H9 (cell line): Measurements from ENCODE around the gene HRC. TPM values are rescaled to one million over a fixed set of nuclear protein-coding genes. Genes with fewer than 3 reads are reported as not detected.

Experiments
- DNase-seq: peaks from one replicate; pipeline ENCODE4 v3.0.0-alpha.2; 2017
- H2AFZ ChIP-seq: one replicate; pipeline ENCODE4 v1.6.1; 2013; ENCODE audit warnings: mild to moderate bottlenecking, low read length, control low read depth, moderate library complexity
- H2AK5ac ChIP-seq: 2 replicates; pipeline ENCODE4 v1.6.1; 2013; ENCODE audit warnings: low read length, control low read depth, mixed read lengths; ENCODE audit not compliant: insufficient read length
- H2BK120ac ChIP-seq: one replicate; pipeline ENCODE4 v1.6.1; 2013; ENCODE audit warnings: low read depth, mild to moderate bottlenecking, low read length, control low read depth, inconsistent platforms; ENCODE audit not compliant: poor library complexity, severe bottlenecking
- H2BK12ac ChIP-seq: 2 replicates; pipeline ENCODE4 v1.6.1; 2013; ENCODE audit warnings: low read length, control low read depth, mixed read lengths, low read depth; ENCODE audit not compliant: insufficient read length
- H2BK15ac ChIP-seq: 2 replicates; pipeline ENCODE4 v1.6.1; 2013; ENCODE audit warnings: low read depth, low read length, control low read depth
- H2BK20ac ChIP-seq: one replicate; pipeline ENCODE4 v1.6.1; 2013; ENCODE audit warnings: low read depth, mild to moderate bottlenecking, low read length, control low read depth, inconsistent platforms; ENCODE audit not compliant: poor library complexity, severe bottlenecking
- H2BK5ac ChIP-seq: 2 replicates; pipeline ENCODE4 v1.6.1; 2013; ENCODE audit warnings: low read length, control low read depth, mixed read lengths; ENCODE audit not compliant: insufficient read length
- H3K14ac ChIP-seq: 2 replicates; pipeline ENCODE4 v1.6.1; 2013; ENCODE audit warnings: low read length, control low read depth; ENCODE audit not compliant: insufficient read depth
- H3K18ac ChIP-seq: 2 replicates; pipeline ENCODE4 v1.6.1; 2013; ENCODE audit warnings: low read depth, mild to moderate bottlenecking, mixed read lengths, low read length, control low read depth; ENCODE audit not compliant: insufficient read length
- H3K23ac ChIP-seq: 2 replicates; pipeline ENCODE4 v1.6.1; 2013; ENCODE audit warnings: low read length, control low read depth, mixed read lengths, low read depth; ENCODE audit not compliant: insufficient read length
- H3K23me2 ChIP-seq: 2 replicates; pipeline ENCODE4 v1.6.1; 2013; ENCODE audit warnings: low read depth, mild to moderate bottlenecking, mixed read lengths, low read length, control low read depth; ENCODE audit not compliant: insufficient read length, poor library complexity, severe bottlenecking
- H3K27ac ChIP-seq: 2 replicates; pipeline ENCODE4 v1.5.1; 2013; ENCODE audit warnings: low read length, control low read depth, mixed read lengths, low read depth; ENCODE audit not compliant: insufficient read length
- H3K27me3 ChIP-seq: 2 replicates; pipeline ENCODE4 v1.6.1; 2013; ENCODE audit warnings: low read length, control low read depth, inconsistent platforms; ENCODE audit not compliant: insufficient read depth
- H3K4ac ChIP-seq: 2 replicates; pipeline ENCODE4 v1.6.1; 2013; ENCODE audit warnings: low read depth, mild to moderate bottlenecking, control low read depth, inconsistent platforms, low read length, moderate library complexity
- H3K4me1 ChIP-seq: 2 replicates; pipeline ENCODE4 v1.6.1; 2013; ENCODE audit warnings: low read length, control low read depth, inconsistent platforms; ENCODE audit not compliant: insufficient read depth
- H3K4me2 ChIP-seq: 2 replicates; pipeline ENCODE4 v1.6.1; 2013; ENCODE audit warnings: low read length, control low read depth, mixed read lengths; ENCODE audit not compliant: insufficient read length, insufficient read depth
- H3K56ac ChIP-seq: 2 replicates; pipeline ENCODE4 v1.6.1; 2013; ENCODE audit warnings: low read depth, mild to moderate bottlenecking, mixed read lengths, low read length, control low read depth; ENCODE audit not compliant: insufficient read length
- H3K79me1 ChIP-seq: 2 replicates; pipeline ENCODE4 v1.6.1; 2013; ENCODE audit warnings: low read depth, mild to moderate bottlenecking, moderate library complexity, low read length, control low read depth, inconsistent platforms; ENCODE audit not compliant: insufficient read depth, poor library complexity, severe bottlenecking
- H3K79me2 ChIP-seq: 2 replicates; pipeline ENCODE4 v1.6.1; 2013; ENCODE audit warnings: low read length, control low read depth, inconsistent platforms; ENCODE audit not compliant: insufficient read depth
- H3K9ac ChIP-seq: 2 replicates; pipeline ENCODE4 v1.6.1; 2013; ENCODE audit warnings: low read length, control low read depth, mixed read lengths; ENCODE audit not compliant: insufficient read length; ENCODE audit errors: extremely low read depth
- H3K9me3 ChIP-seq: one replicate; pipeline ENCODE4 v1.6.1; 2013; ENCODE audit warnings: low read depth, low read length, inconsistent platforms; ENCODE audit not compliant: control insufficient read depth
- H3T11ph ChIP-seq: one replicate; pipeline ENCODE4 v1.6.1; 2013; ENCODE audit warnings: mild to moderate bottlenecking, low read length, control low read depth, inconsistent platforms
- H4K20me1 ChIP-seq: one replicate; pipeline ENCODE4 v1.6.1; 2013; ENCODE audit not compliant: control insufficient read depth, insufficient read length, insufficient read depth
- H4K5ac ChIP-seq: 2 replicates; pipeline ENCODE4 v1.6.1; 2013; ENCODE audit warnings: low read depth, mild to moderate bottlenecking, mixed read lengths, low read length, control low read depth; ENCODE audit not compliant: insufficient read length
- H4K8ac ChIP-seq: replicated peaks from 2 replicates; pipeline ENCODE4 v1.6.1; 2013; ENCODE audit warnings: low read length, control low read depth, mixed read lengths, low read depth; ENCODE audit not compliant: insufficient read length
- H4K91ac ChIP-seq: 2 replicates; pipeline ENCODE4 v1.6.1; 2013; ENCODE audit warnings: low read depth, mild to moderate bottlenecking, moderate library complexity, mixed read lengths, low read length, control low read depth; ENCODE audit not compliant: insufficient read length
- H3K27ac Mint-ChIP-seq, 3 experiments: 2 replicates in 2 of 3; 3 replicates in 1 of 3; pipeline ENCODE4 v1.8.0; 2020 to 2021; ENCODE audit warnings: mixed read lengths in 3 of 3, mild to moderate bottlenecking in 1 of 3, moderate library complexity in 1 of 3
- H3K27me3 Mint-ChIP-seq: 2 replicates; pipeline ENCODE4 v1.8.0; 2021; ENCODE audit warnings: low read depth, mild to moderate bottlenecking, moderate library complexity, mixed read lengths
- H3K36me3 Mint-ChIP-seq, 3 experiments: 2 replicates in 2 of 3; 3 replicates in 1 of 3; pipeline ENCODE4 v1.8.0; 2020 to 2021; ENCODE audit warnings: low read depth in 3 of 3, mixed read lengths in 3 of 3; ENCODE audit not compliant: insufficient read depth in 1 of 3
- H3K4me1 Mint-ChIP-seq, 2 experiments: 2 replicates each; pipeline ENCODE4 v1.8.0; 2020; ENCODE audit warnings: mixed read lengths in 2 of 2
- H3K4me3 Mint-ChIP-seq, 2 experiments: 2 replicates in 1 of 2; 3 replicates in 1 of 2; pipeline ENCODE4 v1.8.0; 2020 to 2021; ENCODE audit warnings: mild to moderate bottlenecking in 2 of 2, mixed read lengths in 2 of 2, moderate library complexity in 1 of 2
- H3K9me3 Mint-ChIP-seq, 2 experiments: 2 replicates in 1 of 2; 3 replicates in 1 of 2; pipeline ENCODE4 v1.8.0; 2020; ENCODE audit warnings: mild to moderate bottlenecking in 2 of 2, mixed read lengths in 2 of 2, moderate library complexity in 1 of 2
- WGBS: extraction: QIAGEN DNeasy Blood & Tissue Kit; methylation state at CpG from one replicate; pipeline ENCODE4 v1.1.7; 2013; ENCODE audit warnings: missing lambda C conversion rate, low lambda C conversion rate, mixed read lengths; ENCODE audit not compliant: insufficient read length; ENCODE audit errors: extremely low coverage; 5-methylcytosine and 5-hydroxymethylcytosine counted together
- total RNA-seq: library from RNA; stranded (reverse); gene quantifications from 2 replicates; pipeline ENCODE4 v1.2.1, GENCODE V29; 2021
- TF ChIP-seq, protein P1 (sequence below): fragments of 200-600 bp; sonication (generic); conservative IDR thresholded peaks from 3 replicates; pipeline ENCODE4 v1.8.0; 2021; ENCODE audit warnings: antibody characterized with exemption, mild to moderate bottlenecking

HRC gene
- total RNA-seq, 1 experiment from 2014 or later, result 1.8 TPM

- H4K5ac ChIP-seq, result no peak overlapping the region
- Mint-ChIP-seq H3K4me1 (peaks cover 23 to 41% of the 10 kb centered on the region in 2 experiments), H3K27ac (peak overlapping the region in 1 of 3 experiments; percentile 12; a peak in 4 of 7 replicates), H3K4me3 (peak overlapping the region; percentile 69 to 92), H3K27me3 (peaks cover 4% of the 10 kb centered on the region; the same call in 1 of the 2 replicates), H3K9me3 (no peaks in the 10 kb centered on the region), H3K36me3 (peaks cover 10 to 18% (median 15%) of the 10 kb centered on the region in 3 experiments; a peak in 6 of 7 replicates)
- H3K18ac ChIP-seq, result no peak overlapping the region
- H3K79me2 ChIP-seq, result no peaks in the 10 kb centered on the region
- no peaks in the 10 kb centered on the region for H3K27me3 ChIP-seq
- H4K8ac ChIP-seq, result no peak overlapping the region
- H3T11ph ChIP-seq, result no peak overlapping the region
- peaks cover 4% of the 10 kb centered on the region; the same call in 1 of the 2 replicates for H3K4me1 ChIP-seq
- no peak overlapping the region for H3K27ac ChIP-seq
- H3K9ac ChIP-seq, result no peak overlapping the region
- H3K4me2 ChIP-seq, result peak overlapping the region; percentile 67
- H4K20me1 ChIP-seq, result no peaks in the 10 kb centered on the region
- H2BK120ac ChIP-seq, result no peak overlapping the region
- H3K9me3 ChIP-seq, result no peaks in the 10 kb centered on the region
- H2AFZ ChIP-seq, result no peak overlapping the region
- H4K91ac ChIP-seq, result no peak overlapping the region
- H3K23me2 ChIP-seq, result peaks cover 9% of the 10 kb centered on the region
- H2AK5ac ChIP-seq, result no peak overlapping the region
- H3K56ac ChIP-seq, result no peak overlapping the region
- no CpG with 5 or more reads among the region's 15 CpGs for WGBS
- no peak overlapping the region for H2BK15ac ChIP-seq
- no peak overlapping the region for H3K4ac ChIP-seq
- H3K23ac ChIP-seq, result no peak overlapping the region
- H3K14ac ChIP-seq, result no peak overlapping the region
- TF ChIP-seq, protein P1, sequence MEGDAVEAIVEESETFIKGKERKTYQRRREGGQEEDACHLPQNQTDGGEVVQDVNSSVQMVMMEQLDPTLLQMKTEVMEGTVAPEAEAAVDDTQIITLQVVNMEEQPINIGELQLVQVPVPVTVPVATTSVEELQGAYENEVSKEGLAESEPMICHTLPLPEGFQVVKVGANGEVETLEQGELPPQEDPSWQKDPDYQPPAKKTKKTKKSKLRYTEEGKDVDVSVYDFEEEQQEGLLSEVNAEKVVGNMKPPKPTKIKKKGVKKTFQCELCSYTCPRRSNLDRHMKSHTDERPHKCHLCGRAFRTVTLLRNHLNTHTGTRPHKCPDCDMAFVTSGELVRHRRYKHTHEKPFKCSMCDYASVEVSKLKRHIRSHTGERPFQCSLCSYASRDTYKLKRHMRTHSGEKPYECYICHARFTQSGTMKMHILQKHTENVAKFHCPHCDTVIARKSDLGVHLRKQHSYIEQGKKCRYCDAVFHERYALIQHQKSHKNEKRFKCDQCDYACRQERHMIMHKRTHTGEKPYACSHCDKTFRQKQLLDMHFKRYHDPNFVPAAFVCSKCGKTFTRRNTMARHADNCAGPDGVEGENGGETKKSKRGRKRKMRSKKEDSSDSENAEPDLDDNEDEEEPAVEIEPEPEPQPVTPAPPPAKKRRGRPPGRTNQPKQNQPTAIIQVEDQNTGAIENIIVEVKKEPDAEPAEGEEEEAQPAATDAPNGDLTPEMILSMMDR, result no peak
- no peak overlapping the region for H2BK20ac ChIP-seq
- no peak overlapping the region for H2BK5ac ChIP-seq
- no peaks in the 10 kb centered on the region for H3K79me1 ChIP-seq
- DNase-seq, result no peak
- H2BK12ac ChIP-seq, result no peak overlapping the region
Observed at GRCh38 chr19:49128545-49129237, 26.5 kb downstream of the HRC start.
